Tibial nerve (tissue), 4 donors: ENCODE data around the gene AOC2.

ENCODE experiments used
- EP300 ChIP-seq, 2 donors: sonication (generic); formaldehyde crosslinking; IDR thresholded peaks; one replicate each; pipeline ENCODE4 v1.6.1; 2017; ENCODE audit warnings: antibody characterized with exemption in 2 of 2, mild to moderate bottlenecking in 1 of 2
- POLR2A ChIP-seq, 2 donors: fragments of 450-650 bp; IDR thresholded peaks; one replicate each; pipeline ENCODE4 v1.6.1; 2017; ENCODE audit warnings: antibody characterized with exemption in 2 of 2, mild to moderate bottlenecking in 2 of 2, moderate library complexity in 2 of 2
- TF ChIP-seq, protein P1 (sequence below), 5 experiments: fragments of 200-600 bp in 3 of 5; fragments of 450-650 bp in 2 of 5; sonication (generic) in 3 of 5; IDR thresholded peaks; one replicate each; pipeline ENCODE4 v1.5.1; 2016 to 2019; ENCODE audit warnings: antibody characterized with exemption in 5 of 5, mild to moderate bottlenecking in 3 of 5, moderate library complexity in 2 of 5

DNA sequence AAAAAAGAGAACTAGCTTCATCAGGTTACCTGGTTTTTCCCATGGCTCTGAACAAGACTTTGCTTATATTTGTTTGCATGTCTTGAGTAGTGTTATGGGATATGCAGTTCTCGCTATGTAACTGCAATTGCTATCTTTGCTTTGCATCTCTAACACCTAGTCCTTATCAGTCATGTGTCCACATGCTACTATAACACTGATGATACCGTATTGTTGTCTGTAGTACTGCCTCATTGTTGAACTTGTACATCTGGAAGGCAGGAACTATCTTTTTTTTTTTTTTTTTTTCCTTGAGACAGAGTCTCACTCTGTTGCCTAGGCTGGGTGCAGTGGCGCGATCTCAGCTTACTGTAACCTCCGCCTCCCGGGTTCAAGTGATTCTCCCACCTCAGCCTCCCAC, 8.6 kb upstream of the AOC2 start:
- TF ChIP-seq, protein P1, sequence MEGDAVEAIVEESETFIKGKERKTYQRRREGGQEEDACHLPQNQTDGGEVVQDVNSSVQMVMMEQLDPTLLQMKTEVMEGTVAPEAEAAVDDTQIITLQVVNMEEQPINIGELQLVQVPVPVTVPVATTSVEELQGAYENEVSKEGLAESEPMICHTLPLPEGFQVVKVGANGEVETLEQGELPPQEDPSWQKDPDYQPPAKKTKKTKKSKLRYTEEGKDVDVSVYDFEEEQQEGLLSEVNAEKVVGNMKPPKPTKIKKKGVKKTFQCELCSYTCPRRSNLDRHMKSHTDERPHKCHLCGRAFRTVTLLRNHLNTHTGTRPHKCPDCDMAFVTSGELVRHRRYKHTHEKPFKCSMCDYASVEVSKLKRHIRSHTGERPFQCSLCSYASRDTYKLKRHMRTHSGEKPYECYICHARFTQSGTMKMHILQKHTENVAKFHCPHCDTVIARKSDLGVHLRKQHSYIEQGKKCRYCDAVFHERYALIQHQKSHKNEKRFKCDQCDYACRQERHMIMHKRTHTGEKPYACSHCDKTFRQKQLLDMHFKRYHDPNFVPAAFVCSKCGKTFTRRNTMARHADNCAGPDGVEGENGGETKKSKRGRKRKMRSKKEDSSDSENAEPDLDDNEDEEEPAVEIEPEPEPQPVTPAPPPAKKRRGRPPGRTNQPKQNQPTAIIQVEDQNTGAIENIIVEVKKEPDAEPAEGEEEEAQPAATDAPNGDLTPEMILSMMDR (IDR thresholded peaks at IDR 0.05) = no peak
- TF ChIP-seq POLR2A (IDR thresholded peaks at IDR 0.05) = no peak
- no peak for TF ChIP-seq EP300 (IDR thresholded peaks at IDR 0.05)
